ENCODE measurements around the gene TULP1. TPM values are rescaled to one million over a fixed set of nuclear protein-coding genes. Genes with fewer than 3 reads are reported as not detected.

The TULP1 gene
- total and polyA plus RNA-seq, 2 of the 4 experiments (the other 2 are of a cell fraction): not detected

- Histone ChIP-seq H4K91ac (ENCODE audit: insufficient read depth, low read depth, low read length) (no peak overlapping the region), H3K14ac (replicated peaks; ENCODE audit: low read depth, low read length) (peak overlapping the region; percentile 52; the same call in 1 of the 2 replicates), H3K4me3 (ENCODE audit: insufficient read depth, low read depth, low read length) (no peak overlapping the region), H2BK20ac (ENCODE audit: low read depth, low read length) (no peak overlapping the region), H3K4me1 (ENCODE audit: control insufficient read depth, insufficient read depth, low read length) (peaks cover 9% of the 10 kb centered on the region), H3K4ac (ENCODE audit: low read depth, low read length) (peak overlapping the region; percentile 13; the same call in 1 of the 2 replicates), H3K56ac (ENCODE audit: extremely low read depth, insufficient read depth, low read length) (no peak overlapping the region), H3K4me2 (ENCODE audit: low read depth, low read length) (no peak overlapping the region), H4K20me1 (ENCODE audit: insufficient read depth, low read length) (peaks cover 4% of the 10 kb centered on the region; the same call in 1 of the 2 replicates), H3K9me1 (ENCODE audit: insufficient read depth, low read length) (peaks cover 17% of the 10 kb centered on the region), H3K9ac (ENCODE audit: low read depth, low read length) (no peak overlapping the region), H4K8ac (ENCODE audit: low read depth in 2 of 2, low read length in 2 of 2) (peak overlapping the region in 1 of 2 experiments; percentile 30; a peak in 1 of 4 replicates), H3K18ac (ENCODE audit: low read depth, low read length) (no peak overlapping the region), H2AK5ac (ENCODE audit: low read depth, low read length) (no peak overlapping the region), H2AK9ac (replicated peaks; ENCODE audit: low read depth, low read length, poor library complexity) (peak overlapping the region; percentile 40), H3K79me1 (ENCODE audit: low read depth in 1 of 2, low read length in 2 of 2) (peaks cover 0 to 19% of the 10 kb centered on the region in 2 experiments; a peak in 2 of 4 replicates), H2BK120ac (ENCODE audit: low read depth, low read length) (no peak overlapping the region), H4K5ac (ENCODE audit: low read depth, low read length) (no peak overlapping the region), H3K27ac (ENCODE audit: insufficient read depth, low read length) (no peak overlapping the region), H3K36me3 (ENCODE audit: control insufficient read depth, insufficient read depth, low read length) (no peaks in the 10 kb centered on the region), H3K9me3 (ENCODE audit: control insufficient read depth, insufficient read depth, low read length) (no peaks in the 10 kb centered on the region), H3K27me3 (ENCODE audit: control insufficient read depth, insufficient read depth, low read length) (peaks cover 7% of the 10 kb centered on the region; the same call in 1 of the 2 replicates), H3K23ac (ENCODE audit: low read depth, low read length) (peak overlapping the region; percentile 23), H2AFZ (replicated peaks; ENCODE audit: low read length, poor library complexity) (peak overlapping the region; percentile 44), H2BK15ac (ENCODE audit: low read depth, low read length) (no peak overlapping the region), H2BK5ac (ENCODE audit: low read depth, low read length, poor library complexity, severe bottlenecking) (no peak overlapping the region)
- 82% methylated on average over 3 of the region's 6 CpGs; no CpG with 5 or more reads in 1 of the 2 experiments for WGBS, 2 experiments (ENCODE audit: extremely low coverage in 2 of 2, insufficient read length in 1 of 2)
- ChIA-PET POLR2A (ENCODE audit: unreplicated experiment) (no interaction called here), CTCF (interaction anchor here (1.0 kb wide), 1 partner anchor 27 kb away, joined by 3 read pairs; no protein-coding TSS in a partner anchor)
- BruUV-seq (replicated peaks): no TSS peak
- in situ Hi-C loops (cut with MboI; ENCODE audit: low sequenced_read_pairs) (no loop called here), intact Hi-C loops (cut with micrococcal nuclease) (no loop called here), dilution Hi-C loops (cut with HindIII; ENCODE audit: low sequenced_read_pairs, unreplicated experiment) (no loop called here)
- DNase-seq: peak; percentile 76
- TF ChIP-seq BHLHE40 (IDR thresholded peaks at IDR 0.05; ENCODE audit: low read depth, low read length): peak; percentile 20; the same call in 1 of the 2 replicates
- no peak for TF ChIP-seq CTCF (conservative IDR thresholded peaks at IDR 0.05; ENCODE audit: low read depth, low read length)
- no peak for TF ChIP-seq CEBPB (IDR thresholded peaks at IDR 0.05; ENCODE audit: low read depth, low read length)
- TF ChIP-seq, protein P1, sequence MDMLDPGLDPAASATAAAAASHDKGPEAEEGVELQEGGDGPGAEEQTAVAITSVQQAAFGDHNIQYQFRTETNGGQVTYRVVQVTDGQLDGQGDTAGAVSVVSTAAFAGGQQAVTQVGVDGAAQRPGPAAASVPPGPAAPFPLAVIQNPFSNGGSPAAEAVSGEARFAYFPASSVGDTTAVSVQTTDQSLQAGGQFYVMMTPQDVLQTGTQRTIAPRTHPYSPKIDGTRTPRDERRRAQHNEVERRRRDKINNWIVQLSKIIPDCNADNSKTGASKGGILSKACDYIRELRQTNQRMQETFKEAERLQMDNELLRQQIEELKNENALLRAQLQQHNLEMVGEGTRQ (IDR thresholded peaks at IDR 0.05; ENCODE audit: low read depth, low read length): peak; percentile 64
- no peak for ATAC-seq (ENCODE audit: low read depth)
These were observed 11.9 kb downstream of the TULP1 start for GRCh38 chr6:35500782-35501181.

All from IMR-90 (cell line).